Heart left ventricle (tissue), 16 donors: ENCODE measurements around the gene ABCG5. TPM values are rescaled to one million over a fixed set of nuclear protein-coding genes. Genes with fewer than 3 reads are reported as not detected.

Experiments
- ATAC-seq, 4 donors: fragments of 200-7000 bp; cut with Tn5 transposase; one replicate each; pipeline ENCODE4 v1.9.1; 2020 to 2022; ENCODE audit warnings: moderate library complexity in 4 of 4, mild to moderate bottlenecking in 3 of 4, moderate number of reproducible peaks in 1 of 4
- DNase-seq, 5 donors: peaks; one replicate each; pipeline ENCODE4 v3.0.0-alpha.2; 2020
- H3K27ac ChIP-seq, 12 donors: fragments of 200-600 bp; sonication (generic) in 4 of 12; one replicate each; pipeline versions ENCODE4 v1.5.0 to v1.8.0; 2016 to 2022; ENCODE audit warnings: mild to moderate bottlenecking in 2 of 12
- H3K27me3 ChIP-seq, 9 donors: fragments of 200-600 bp; sonication (generic) in 2 of 9; one replicate each; pipeline versions ENCODE4 v1.5.1 to v1.8.0; 2016 to 2022; ENCODE audit warnings: mild to moderate bottlenecking in 3 of 9
- H3K36me3 ChIP-seq, 9 donors: fragments of 200-600 bp; sonication (generic) in 2 of 9; one replicate each; pipeline versions ENCODE4 v1.5.0 to v1.8.0; 2018 to 2022; ENCODE audit warnings: mild to moderate bottlenecking in 2 of 9
- H3K4me1 ChIP-seq, 12 donors: fragments of 200-600 bp; sonication (generic) in 4 of 12; one replicate each; pipeline versions ENCODE4 v1.5.0 to v1.8.0; 2016 to 2022; ENCODE audit warnings: mild to moderate bottlenecking in 3 of 12
- H3K4me3 ChIP-seq, 12 donors: fragments of 200-600 bp; sonication (generic) in 4 of 12; one replicate each; pipeline versions ENCODE4 v1.5.0 to v1.8.0; 2017 to 2022; ENCODE audit warnings: mild to moderate bottlenecking in 9 of 12, moderate library complexity in 4 of 12
- H3K9me3 ChIP-seq, 12 donors: fragments of 200-600 bp; sonication (generic) in 4 of 12; one replicate each; pipeline versions ENCODE4 v1.5.0 to v1.8.0; 2016 to 2022; ENCODE audit warnings: mild to moderate bottlenecking in 1 of 12
- POLR2A ChIP-seq, 2 donors: fragments of 450-650 bp; IDR thresholded peaks; one replicate each; pipeline ENCODE4 v1.6.1; 2017; ENCODE audit warnings: antibody characterized with exemption in 2 of 2, mild to moderate bottlenecking in 2 of 2, moderate library complexity in 2 of 2
- WGBS, 4 donors: extraction: QIAGEN DNeasy Blood & Tissue Kit in 2 of 4; methylation state at CpG; one replicate each; pipeline versions ENCODE4 v1.1.5 to v1.1.7; 2013 to 2018; 5-methylcytosine and 5-hydroxymethylcytosine counted together
- intact Hi-C, 10 donors: fragments of 100-400 bp; cut with DNase I; formaldehyde crosslinking; loops; one replicate each; pipeline versions ENCODE4 v1.11.1 to v1.14.2; 2022
- polyA plus RNA-seq, 2 donors: library from polyadenylated mRNA; stranded (reverse); fragments of 200-250 nt; gene quantifications; one replicate each; pipeline ENCODE4 v1.2.3, GENCODE V29; 2013
- total RNA-seq, 9 donors: library from RNA; depleted of rRNA in 2 of 9; stranded (reverse); fragments of >200 nt in 2 of 9; fragmentation: NEBNext Ultra II Directional in 3 of 9; extraction: Animal tissue kit (Norgen Biotek cat#: 25700) in 3 of 9; gene quantifications; one replicate each; pipeline versions ENCODE4 v1.1.0 to v1.2.4, GENCODE V29; 2016 to 2023
- TF ChIP-seq, protein P1 (sequence below), 12 donors: fragments of 200-600 bp; sonication (generic) in 4 of 12; IDR thresholded peaks; one replicate each; pipeline versions ENCODE4 v1.5.0 to v1.8.0; 2018 to 2022; ENCODE audit warnings: antibody characterized with exemption in 12 of 12, mild to moderate bottlenecking in 5 of 12
- donor health status: ischemic (EF 13 %, LVEDD 7.1; RV severe dilation, severe dysfunction).
- donor health status: healthy with polysubstance abuse.
- donor health status: DM: no; HTN: yes; CAD: no.
- donor health status: DM: no; HTN: no; CAD: no.
- donor health status: ischemic (EF 25% LVEDD 6.9; RV normal size, moderate dysfunction).
- donor health status: ischemic (EF 25% LVEDD 5.7; RV mildly dilated, moderate dysfunction).
- donor health status: healthy.
- donor health status: DM: yes; HTN: yes; CAD: no.
- donor health status: ischemic (EF 35%, LVEDD 5.7; RV mildly dilated, moderate dysfunction).
- donor health status: nonischemic (EF 11% LVEDD 7.7; RV severe dilation, severe dysfunction).
- donor health status: DM: yes; HTN: yes; CAD: no.
- donor health status: PGD.
- donor health status: ischemic (EF 29% LVEDD 5.4; RV normal size, mild dysfunction).
- donor health status: nonischemic (EF 23%, LVEDD 6.1; RV moderate dilation, normal function).

ABCG5 gene
- total and polyA plus RNA-seq, 11 donors: not detected

DNA sequence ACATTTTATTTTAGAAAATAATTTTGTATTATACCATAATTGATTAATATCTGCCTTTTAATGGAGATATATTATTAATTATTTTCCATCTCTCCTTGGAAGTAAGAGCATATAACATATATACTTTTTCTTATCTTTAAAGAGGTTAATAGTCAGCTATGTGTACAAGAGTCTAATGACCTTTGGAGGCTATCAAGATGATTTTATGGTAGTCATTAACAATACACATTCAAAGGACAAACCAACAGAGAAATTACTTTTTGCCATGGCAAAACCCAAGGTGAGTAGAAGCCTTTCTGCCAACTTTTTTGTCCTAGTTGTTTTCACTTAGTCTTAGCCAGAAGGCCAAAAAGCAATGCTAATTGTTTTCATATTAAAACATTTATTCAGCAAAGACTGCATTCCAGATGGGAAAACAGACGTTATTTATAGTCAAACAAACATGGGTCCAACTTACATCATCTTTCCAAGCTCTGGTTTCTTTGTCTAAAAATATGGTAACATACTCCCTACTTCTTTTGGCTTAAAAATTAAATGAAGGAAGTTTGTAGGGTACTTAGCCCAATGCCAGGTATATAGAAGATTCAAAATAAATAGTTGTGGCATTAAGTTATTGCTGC, 74.4 kb downstream of the ABCG5 start:
- Histone ChIP-seq H3K36me3 (peaks cover 0 to 21% (median 0%) of the 10 kb centered on the region in 9 donors), H3K27ac (no peak overlapping the region), H3K9me3 (no peaks in the 10 kb centered on the region), H3K4me1 (peaks cover 0 to 5% (median 0%) of the 10 kb centered on the region in 12 donors), H3K27me3 (no peaks in the 10 kb centered on the region), H3K4me3 (no peak overlapping the region)
- ATAC-seq: no peak
- TF ChIP-seq POLR2A (IDR thresholded peaks at IDR 0.05): no peak
- TF ChIP-seq, protein P1, sequence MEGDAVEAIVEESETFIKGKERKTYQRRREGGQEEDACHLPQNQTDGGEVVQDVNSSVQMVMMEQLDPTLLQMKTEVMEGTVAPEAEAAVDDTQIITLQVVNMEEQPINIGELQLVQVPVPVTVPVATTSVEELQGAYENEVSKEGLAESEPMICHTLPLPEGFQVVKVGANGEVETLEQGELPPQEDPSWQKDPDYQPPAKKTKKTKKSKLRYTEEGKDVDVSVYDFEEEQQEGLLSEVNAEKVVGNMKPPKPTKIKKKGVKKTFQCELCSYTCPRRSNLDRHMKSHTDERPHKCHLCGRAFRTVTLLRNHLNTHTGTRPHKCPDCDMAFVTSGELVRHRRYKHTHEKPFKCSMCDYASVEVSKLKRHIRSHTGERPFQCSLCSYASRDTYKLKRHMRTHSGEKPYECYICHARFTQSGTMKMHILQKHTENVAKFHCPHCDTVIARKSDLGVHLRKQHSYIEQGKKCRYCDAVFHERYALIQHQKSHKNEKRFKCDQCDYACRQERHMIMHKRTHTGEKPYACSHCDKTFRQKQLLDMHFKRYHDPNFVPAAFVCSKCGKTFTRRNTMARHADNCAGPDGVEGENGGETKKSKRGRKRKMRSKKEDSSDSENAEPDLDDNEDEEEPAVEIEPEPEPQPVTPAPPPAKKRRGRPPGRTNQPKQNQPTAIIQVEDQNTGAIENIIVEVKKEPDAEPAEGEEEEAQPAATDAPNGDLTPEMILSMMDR (IDR thresholded peaks at IDR 0.05): no peak
- intact Hi-C loops: loop anchor here in 1 of 10 donors (10.0 kb wide), 1 partner anchor 149 kb away; no protein-coding TSS in a partner anchor
- WGBS, 4 donors: 28 to 41% (median 37%) methylated on average over 1 of the region's 1 CpG
- DNase-seq: no peak

- H3K27me3 ChIP-seq: no peaks in the 10 kb centered on the region
- H3K27ac ChIP-seq: no peak overlapping the region
- H3K4me1 ChIP-seq: peaks cover 0 to 15% (median 0%) of the 10 kb centered on the region in 12 donors
- 96 to 100% (median 98%) methylated on average over 2 of the region's 2 CpGs for WGBS, 4 donors
- DNase-seq (no peak), ATAC-seq (no peak)
- intact Hi-C loops: loop anchor here in 1 of 10 donors (10.0 kb wide), 1 partner anchor 148 kb away; no protein-coding TSS in a partner anchor
- H3K36me3 ChIP-seq: peaks cover 0 to 21% (median 0%) of the 10 kb centered on the region in 9 donors
- TF ChIP-seq, protein P1 (IDR thresholded peaks at IDR 0.05): no peak
- TF ChIP-seq POLR2A (IDR thresholded peaks at IDR 0.05): no peak
- no peaks in the 10 kb centered on the region for H3K9me3 ChIP-seq
- H3K4me3 ChIP-seq: no peak overlapping the region
Measured at GRCh38 chr2:43763091-43763490, 75.5 kb downstream of the ABCG5 start.

Other genes with a start within 250 kb of the ABCG5 start
- 10 to 100 TPM; 11.1 to 21.4 (median 13.6) TPM for gene THADA, start 242.8 kb downstream of the ABCG5 start, total RNA-seq
- 10 to 100 TPM in 1 of 2 donors, 1 to 10 TPM in 1; 6.8 to 10.4 TPM for gene THADA, start 242.8 kb downstream of the ABCG5 start, polyA plus RNA-seq
- gene PLEKHH2, start 201.6 kb downstream of the ABCG5 start, total RNA-seq: 1 to 10 TPM in 5 of 9 donors, under 1 TPM in 4; 0.69 to 6.5 (median 1.5) TPM
- gene PLEKHH2, start 201.6 kb downstream of the ABCG5 start, polyA plus RNA-seq: 1 to 10 TPM in 1 of 2 donors, under 1 TPM in 1; 0.10 to 1.2 TPM
- gene C1GALT1C1L, start 162.4 kb downstream of the ABCG5 start, total RNA-seq: 1 to 10 TPM in 3 of 9 donors, under 1 TPM in 5, not detected in 1; 0.30 to 1.7 (median 0.88) TPM
- gene C1GALT1C1L, start 162.4 kb downstream of the ABCG5 start, polyA plus RNA-seq: 1 to 10 TPM in 1 of 2 donors, under 1 TPM in 1; 0.46 to 1.3 TPM
- gene DYNC2LI1, start 64.8 kb downstream of the ABCG5 start, total RNA-seq: 10 to 100 TPM in 4 of 9 donors, 1 to 10 TPM in 5; 4.8 to 17.8 (median 9.6) TPM
- 10 to 100 TPM in 1 of 2 donors, 1 to 10 TPM in 1; 7.6 to 10.3 TPM for gene DYNC2LI1, start 64.8 kb downstream of the ABCG5 start, polyA plus RNA-seq
- gene ABCG8, start 132 bp upstream of the ABCG5 start, total RNA-seq: under 1 TPM in 1 of 9 donors, not detected in 8; 0.07 TPM
- not detected for gene ABCG8, start 132 bp upstream of the ABCG5 start, polyA plus RNA-seq
- 100 to 1,000 TPM in 3 of 9 donors, 10 to 100 TPM in 6; 58.5 to 117 (median 90.8) TPM for gene LRPPRC, start 157.2 kb upstream of the ABCG5 start, total RNA-seq
- 10 to 100 TPM; 23.2 to 60.6 TPM for gene LRPPRC, start 157.2 kb upstream of the ABCG5 start, polyA plus RNA-seq